WTC11 (cell line): ENCODE data around the gene SMYD4. TPM values are rescaled to one million over a fixed set of nuclear protein-coding genes. Genes with fewer than 3 reads are reported as not detected.
"Not testable (repeated sequence)": the region's sequence is repeated elsewhere in the genome, so short reads cannot be mapped to it uniquely, and the experiment has no call there.

Experiments
- ATAC-seq: fragments of 200-7000 bp; cut with Tn5 transposase; 2 replicates; pipeline ENCODE4 v1.10.0; 2021; ENCODE audit warnings: mild to moderate bottlenecking, moderate library complexity
- CTCF ChIA-PET: fragments of 300-600 bp; sonication (Branson Sonifier 250); formaldehyde crosslinking; loops from one replicate; lab custom pipeline; 2021; ENCODE audit warnings: antibody characterized with exemption; lab: Charles Lee
- POLR2A ChIA-PET: fragments of 350-600 bp; sonication (Branson Sonifier 250); formaldehyde crosslinking; loops from one replicate; lab custom pipeline; 2021; ENCODE audit warnings: antibody characterized with exemption; lab: Charles Lee
- DNase-seq: peaks from one replicate; pipeline ENCODE4 v3.0.0; 2021; ENCODE audit warnings: low spot score
- H3K27ac Mint-ChIP-seq: 2 replicates; pipeline ENCODE4 v1.8.0; 2021; ENCODE audit warnings: mixed read lengths
- H3K27me3 Mint-ChIP-seq: 2 replicates; pipeline ENCODE4 v1.8.0; 2021; ENCODE audit warnings: low read depth, mild to moderate bottlenecking, moderate library complexity, mixed read lengths
- H3K36me3 Mint-ChIP-seq: 2 replicates; pipeline ENCODE4 v1.8.0; 2021; ENCODE audit warnings: mixed read lengths
- H3K4me1 Mint-ChIP-seq: 2 replicates; pipeline ENCODE4 v1.8.0; 2022; ENCODE audit warnings: mixed read lengths
- H3K4me3 Mint-ChIP-seq: 2 replicates; pipeline ENCODE4 v1.8.0; 2021; ENCODE audit warnings: mild to moderate bottlenecking, moderate library complexity, mixed read lengths
- H3K9me3 Mint-ChIP-seq: 2 replicates; pipeline ENCODE4 v1.8.0; 2021; ENCODE audit warnings: mixed read lengths
- GABPB1 ChIP-seq: sonication (generic); formaldehyde crosslinking; IDR thresholded peaks from 2 replicates; pipeline ENCODE4 v1.8.1; 2023; ENCODE audit warnings: mild to moderate bottlenecking, missing genetic modification reagents
- MXD4 ChIP-seq: fragments of 250-450 bp; sonication (Bioruptor Pico); IDR thresholded peaks from 2 replicates; pipeline ENCODE4 v1.8.0; 2021; ENCODE audit warnings: mild to moderate bottlenecking, moderate library complexity, borderline replicate concordance
- NFE2L1 ChIP-seq: sonication (generic); formaldehyde crosslinking; IDR thresholded peaks from 2 replicates; pipeline ENCODE4 v1.8.1; 2023; ENCODE audit warnings: missing genetic modification reagents
- SMAD3 ChIP-seq: sonication (generic); formaldehyde crosslinking; IDR thresholded peaks from 2 replicates; pipeline ENCODE4 v1.8.0; 2022; ENCODE audit warnings: missing genetic modification reagents, mild to moderate bottlenecking, borderline replicate concordance
- TP53 ChIP-seq: sonication (generic); formaldehyde crosslinking; IDR thresholded peaks from 2 replicates; pipeline ENCODE4 v1.8.1; 2023; ENCODE audit warnings: mild to moderate bottlenecking, missing genetic modification reagents
- ZNF121 ChIP-seq: sonication (generic); formaldehyde crosslinking; IDR thresholded peaks from 2 replicates; pipeline ENCODE4 v1.8.0; 2023; ENCODE audit warnings: missing genetic modification reagents
- ZNF219 ChIP-seq: sonication (generic); formaldehyde crosslinking; IDR thresholded peaks from 2 replicates; pipeline ENCODE4 v1.8.0; 2023; ENCODE audit warnings: missing genetic modification reagents, mild to moderate bottlenecking, borderline replicate concordance
- ZNF317 ChIP-seq: sonication (generic); formaldehyde crosslinking; IDR thresholded peaks from 2 replicates; pipeline ENCODE4 v1.8.1; 2023; ENCODE audit warnings: low read depth, mild to moderate bottlenecking, moderate library complexity, missing genetic modification reagents, borderline replicate concordance
- total RNA-seq: library from RNA; stranded (reverse); gene quantifications from 3 replicates; pipeline ENCODE4 v1.2.3, GENCODE V29; 2021
- TF ChIP-seq, protein P1 (sequence below): sonication (generic); formaldehyde crosslinking; IDR thresholded peaks from 2 replicates; pipeline ENCODE4 v1.8.1; 2022; ENCODE audit warnings: low read depth, missing genetic modification reagents, borderline replicate concordance
- TF ChIP-seq, protein P2 (sequence below): sonication (generic); formaldehyde crosslinking; conservative IDR thresholded peaks from 2 replicates; pipeline ENCODE4 v1.8.1; 2022; ENCODE audit warnings: mild to moderate bottlenecking, missing genetic modification reagents

Gene SMYD4
- total RNA-seq, 1 experiment from 2014 or later: 24.1 TPM

DNA sequence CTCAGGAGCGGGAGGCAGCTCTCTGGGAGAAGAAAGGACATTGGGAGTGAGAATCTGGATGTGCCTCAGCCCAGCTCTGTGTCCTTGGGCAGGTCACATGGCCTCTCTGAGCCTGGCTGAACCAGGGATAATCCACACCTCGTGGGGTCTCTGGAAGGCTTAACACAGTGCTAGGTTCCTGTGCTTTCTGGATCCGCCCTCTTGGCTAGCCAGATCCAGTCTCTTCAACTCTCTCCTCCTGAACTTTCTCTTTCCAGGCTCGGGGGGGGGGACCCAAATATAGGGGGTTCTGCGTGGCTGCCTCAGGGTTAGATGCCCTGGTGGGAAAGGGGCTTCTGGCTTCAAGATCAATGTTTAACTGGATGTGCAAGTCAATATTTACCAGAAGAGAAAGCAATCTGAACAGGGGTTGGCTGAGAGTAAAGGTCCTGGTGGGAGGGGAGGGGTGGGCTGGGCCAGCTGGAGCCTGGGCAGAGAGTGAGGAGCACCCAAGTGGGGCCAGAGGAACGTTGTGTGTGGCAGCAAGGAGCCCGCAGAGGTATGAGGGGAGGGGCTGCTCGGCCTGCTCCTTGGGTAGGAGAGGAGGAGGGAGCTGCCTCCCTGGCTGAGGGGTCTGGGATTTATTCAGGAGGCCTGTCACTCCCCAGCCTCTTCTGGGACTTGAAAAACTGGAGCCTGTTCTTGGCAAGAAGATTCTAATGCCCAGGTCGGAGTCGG is 87.2 kb downstream of the SMYD4 start, which contains the start of gene SERPINF2:
Gene SERPINF2 (plus strand): TSS at position 501 of the 717 bp plus-strand sequence. CDS start 2,125 bp downstream, outside the sequence.
- POLR2A ChIA-PET: interaction anchor here (0.9 kb wide), 1 partner anchor 15 kb away, joined by 3 read pairs; no protein-coding TSS in a partner anchor
- no peak within 1 kb of the TSS for H3K4me3 Mint-ChIP-seq
- ATAC-seq: no peak

DNA sequence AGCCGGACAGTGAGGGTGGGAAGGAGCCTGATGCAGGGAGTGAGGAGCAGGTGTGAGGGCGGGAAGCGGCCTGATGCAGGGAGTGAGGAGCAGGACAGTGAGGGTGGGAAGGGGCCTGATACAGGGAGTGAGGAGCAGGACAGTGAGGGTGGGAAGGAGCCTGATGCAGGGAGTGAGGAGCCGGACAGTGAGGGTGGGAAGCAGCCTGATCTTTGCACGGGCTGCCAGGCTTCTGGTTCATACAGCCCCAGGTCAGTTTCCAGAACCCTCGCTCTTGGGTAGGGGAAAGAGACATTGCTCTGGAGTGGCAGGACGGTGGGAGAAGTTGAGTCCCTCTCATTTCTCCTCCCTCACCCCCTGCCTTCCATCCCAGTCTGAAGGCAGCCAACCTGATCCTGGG is 87.8 kb downstream of the SMYD4 start:
- ATAC-seq, H3K27me3 Mint-ChIP-seq, H3K4me3 Mint-ChIP-seq, H3K36me3 Mint-ChIP-seq, POLR2A ChIA-PET, H3K4me1 Mint-ChIP-seq, DNase-seq, H3K9me3 Mint-ChIP-seq, H3K27ac Mint-ChIP-seq: not testable (repeated sequence)
- CTCF ChIA-PET: interaction anchor here (1.4 kb wide), 1 partner anchor 21 kb away, joined by 6 read pairs; no protein-coding TSS in a partner anchor

More for the DNA sequence above, 87.2 kb downstream of the SMYD4 start, which contains the start of gene SERPINF2:
- H3K36me3 Mint-ChIP-seq: peaks cover 4% of the 10 kb centered on the region
- no peak within 1 kb of the TSS for H3K27ac Mint-ChIP-seq
- TF ChIP-seq NFE2L1 (no peak), ZNF121 (CRISPR knock-in tag) (no peak), ZNF317 (CRISPR knock-in tag) (no peak), GABPB1 (peak; percentile 15; the same call in 1 of the 2 replicates)
- peaks cover 3% of the 10 kb centered on the region for H3K4me1 Mint-ChIP-seq
- DNase-seq: no peak
- H3K27me3 Mint-ChIP-seq: 0 out of 2 replicates have a peak, but pooled peaks cover 2% of the 10 kb centered on the region
- CTCF ChIA-PET: interaction anchor here (1.4 kb wide), 1 partner anchor 21 kb away, joined by 6 read pairs; no protein-coding TSS in a partner anchor
- peaks cover 3% of the 10 kb centered on the region; the same call in 1 of the 2 replicates for H3K9me3 Mint-ChIP-seq

DNA sequence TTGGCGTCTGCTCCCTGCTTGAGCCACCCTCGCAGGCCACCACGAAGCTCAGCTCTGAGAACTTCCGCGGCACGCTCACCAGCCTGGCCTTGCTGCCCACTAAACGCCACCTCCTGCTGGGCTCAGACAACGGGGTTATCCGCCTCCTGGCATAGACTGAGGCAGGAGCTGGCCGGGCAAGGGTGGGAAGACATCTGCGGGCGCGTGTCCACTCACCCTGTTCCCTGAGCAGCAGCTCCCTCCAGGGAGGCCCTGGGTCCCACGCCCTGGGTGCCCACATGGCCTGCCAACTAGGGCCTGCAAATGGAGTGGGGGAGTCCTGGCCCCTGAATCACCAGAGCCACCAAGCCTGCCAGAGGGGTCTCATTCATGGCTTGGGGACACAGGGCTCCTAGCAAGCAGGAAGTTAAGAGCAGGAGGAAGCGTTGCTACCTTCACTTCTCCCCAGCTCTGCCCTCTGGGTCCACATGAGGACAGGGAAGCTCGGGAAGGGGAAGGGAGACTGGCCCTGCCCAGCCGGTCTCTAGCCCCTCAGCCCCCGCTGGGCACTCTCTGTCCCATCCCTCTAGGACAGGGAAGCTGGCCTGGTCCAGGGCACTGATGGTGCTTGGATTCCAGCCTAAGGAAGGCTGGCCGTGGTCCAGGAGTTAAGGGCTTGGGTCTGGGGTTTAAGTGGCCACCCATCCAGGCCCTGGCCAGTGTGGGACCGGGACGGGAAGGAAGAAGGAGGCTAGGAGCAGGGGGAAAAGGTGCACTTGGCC is 92.0 kb downstream of the SMYD4 start:
- 0 out of 2 replicates have a peak overlapping the region, but pooled peaks have one; percentile 19 for H3K27ac Mint-ChIP-seq

DNA sequence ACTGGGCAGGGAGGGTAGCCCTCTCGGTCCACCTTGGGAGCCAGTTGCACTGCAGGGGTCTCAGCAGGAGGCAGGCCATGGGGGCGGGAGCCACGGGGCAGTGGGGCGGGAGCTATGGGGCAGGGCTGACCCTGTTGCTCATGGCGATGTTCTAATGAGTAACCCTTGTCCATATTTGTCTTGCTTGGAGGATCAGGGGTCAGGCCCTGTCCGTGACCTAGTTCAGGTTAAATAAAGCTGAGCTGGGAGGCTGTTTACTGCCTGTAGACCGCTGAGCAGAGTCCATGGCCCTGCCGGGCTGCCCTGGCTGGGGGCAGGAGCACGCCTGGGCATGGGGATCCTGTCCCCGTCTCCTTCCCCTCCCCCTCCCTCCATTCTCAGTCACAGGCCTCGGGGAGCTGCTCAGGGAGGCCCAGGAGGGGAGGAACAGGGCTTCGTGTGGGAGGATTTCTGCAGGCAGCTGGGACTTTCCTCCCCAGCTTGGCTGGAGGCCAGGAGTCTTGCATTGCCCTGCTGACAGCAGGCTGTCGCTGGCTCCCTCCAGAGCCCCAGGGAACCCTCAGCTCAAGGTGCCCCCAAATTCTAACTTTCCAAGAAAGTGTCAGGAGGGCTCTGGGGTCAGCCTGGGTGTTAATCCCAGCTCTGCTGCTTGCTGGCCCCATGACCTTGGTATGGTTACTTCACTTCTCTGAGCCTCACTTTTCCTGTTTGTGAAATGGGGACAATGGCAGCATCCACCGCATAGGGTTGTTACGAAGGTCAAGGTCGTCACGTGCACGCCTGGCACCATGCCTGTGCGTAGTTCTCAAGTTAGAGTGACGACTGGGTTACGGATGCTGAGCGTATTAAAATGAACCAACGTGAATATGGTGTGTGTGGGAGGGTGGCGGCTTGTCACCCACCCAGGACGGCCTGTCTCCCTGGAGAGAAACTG is 93.1 kb downstream of the SMYD4 start:
- peaks cover 6% of the 10 kb centered on the region for H3K36me3 Mint-ChIP-seq
- CTCF ChIA-PET: interaction anchor here (2.0 kb wide), 1 partner anchor 16 kb away, joined by 6 read pairs; no protein-coding TSS in a partner anchor
- ATAC-seq: no peak; the same call in 1 of the 2 replicates
- TF ChIP-seq ZNF219 (no peak), GABPB1 (peak; percentile 60)
- TF ChIP-seq, all 79 proteins: peak for 1
- Mint-ChIP-seq H3K4me1 (no peaks in the 10 kb centered on the region), H3K27me3 (0 out of 2 replicates have a peak, but pooled peaks cover 2% of the 10 kb centered on the region), H3K9me3 (peaks cover 3% of the 10 kb centered on the region; the same call in 1 of the 2 replicates), H3K4me3 (no peak overlapping the region), H3K27ac (peak overlapping the region; percentile 65; the same call in 1 of the 2 replicates)
- no peak for DNase-seq
- POLR2A ChIA-PET: no interaction called here

More for the DNA sequence above, 92.0 kb downstream of the SMYD4 start:
- no peak for TF ChIP-seq TP53 (CRISPR knock-in tag)
- TF ChIP-seq SMAD3 (CRISPR knock-in tag): no peak
- no peak for TF ChIP-seq MXD4
- TF ChIP-seq, protein P1, sequence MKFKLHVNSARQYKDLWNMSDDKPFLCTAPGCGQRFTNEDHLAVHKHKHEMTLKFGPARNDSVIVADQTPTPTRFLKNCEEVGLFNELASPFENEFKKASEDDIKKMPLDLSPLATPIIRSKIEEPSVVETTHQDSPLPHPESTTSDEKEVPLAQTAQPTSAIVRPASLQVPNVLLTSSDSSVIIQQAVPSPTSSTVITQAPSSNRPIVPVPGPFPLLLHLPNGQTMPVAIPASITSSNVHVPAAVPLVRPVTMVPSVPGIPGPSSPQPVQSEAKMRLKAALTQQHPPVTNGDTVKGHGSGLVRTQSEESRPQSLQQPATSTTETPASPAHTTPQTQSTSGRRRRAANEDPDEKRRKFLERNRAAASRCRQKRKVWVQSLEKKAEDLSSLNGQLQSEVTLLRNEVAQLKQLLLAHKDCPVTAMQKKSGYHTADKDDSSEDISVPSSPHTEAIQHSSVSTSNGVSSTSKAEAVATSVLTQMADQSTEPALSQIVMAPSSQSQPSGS: no peak
- TF ChIP-seq, protein P2, sequence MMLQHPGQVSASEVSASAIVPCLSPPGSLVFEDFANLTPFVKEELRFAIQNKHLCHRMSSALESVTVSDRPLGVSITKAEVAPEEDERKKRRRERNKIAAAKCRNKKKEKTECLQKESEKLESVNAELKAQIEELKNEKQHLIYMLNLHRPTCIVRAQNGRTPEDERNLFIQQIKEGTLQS: no peak
- ATAC-seq: no peak
- no peaks in the 10 kb centered on the region for H3K4me1 Mint-ChIP-seq
- peaks cover 3% of the 10 kb centered on the region; the same call in 1 of the 2 replicates for H3K9me3 Mint-ChIP-seq
- peaks cover 6% of the 10 kb centered on the region for H3K36me3 Mint-ChIP-seq
- ChIA-PET CTCF (no interaction called here), POLR2A (no interaction called here)
- DNase-seq: no peak
- H3K27me3 Mint-ChIP-seq: 0 out of 2 replicates have a peak, but pooled peaks cover 2% of the 10 kb centered on the region
- H3K4me3 Mint-ChIP-seq: no peak overlapping the region
